DLD1 (cell line): ENCODE results near the gene ARID1A.

ENCODE experiments used
- in situ Hi-C: cut with HindIII; loops from 2 replicates; pipeline ENCODE4 v1.10.0; 2017; ENCODE audit warnings: low sequenced_read_pairs

The ARID1A gene

DNA sequence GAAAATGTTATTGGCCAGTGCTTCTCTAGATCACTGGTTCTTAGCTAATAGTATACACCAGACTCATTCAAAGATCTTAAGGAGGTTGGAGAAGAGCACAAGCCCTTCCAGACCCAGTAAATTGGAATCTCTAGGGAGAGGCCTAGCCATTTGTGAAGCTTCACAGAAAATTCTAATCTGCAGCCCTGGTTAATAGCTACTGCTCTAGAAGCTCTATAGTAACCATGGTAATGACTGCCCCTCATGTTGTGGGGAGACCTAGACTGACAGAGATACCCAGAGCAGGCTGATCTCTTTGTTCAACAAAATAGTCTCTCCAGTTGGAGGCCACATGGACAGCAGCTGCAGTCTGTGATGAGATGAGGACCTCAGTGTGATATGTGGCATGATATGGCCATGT is 31.7 kb downstream of the ARID1A start:
- in situ Hi-C loops: no loop called here

DNA sequence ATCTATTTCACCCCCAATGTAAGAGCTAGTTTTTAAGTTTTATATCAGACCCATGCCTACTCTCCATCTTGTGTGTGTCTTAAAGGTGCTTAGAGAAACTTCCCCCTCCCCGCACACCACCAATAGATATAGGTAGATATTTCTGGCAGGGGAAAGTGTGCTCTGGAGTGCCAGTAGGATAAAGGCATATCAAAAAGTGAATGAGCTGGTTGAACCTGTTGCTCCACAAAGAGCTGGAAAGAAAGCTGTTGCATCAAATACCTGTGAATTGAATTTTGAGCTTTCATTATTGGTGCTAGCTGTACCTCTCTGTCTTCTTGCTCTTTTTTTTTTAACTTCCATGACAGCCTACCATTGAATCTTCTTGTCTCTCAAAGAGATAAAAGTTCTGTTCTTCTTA is 32.8 kb downstream of the ARID1A start:
- in situ Hi-C loops: no loop called here

DNA sequence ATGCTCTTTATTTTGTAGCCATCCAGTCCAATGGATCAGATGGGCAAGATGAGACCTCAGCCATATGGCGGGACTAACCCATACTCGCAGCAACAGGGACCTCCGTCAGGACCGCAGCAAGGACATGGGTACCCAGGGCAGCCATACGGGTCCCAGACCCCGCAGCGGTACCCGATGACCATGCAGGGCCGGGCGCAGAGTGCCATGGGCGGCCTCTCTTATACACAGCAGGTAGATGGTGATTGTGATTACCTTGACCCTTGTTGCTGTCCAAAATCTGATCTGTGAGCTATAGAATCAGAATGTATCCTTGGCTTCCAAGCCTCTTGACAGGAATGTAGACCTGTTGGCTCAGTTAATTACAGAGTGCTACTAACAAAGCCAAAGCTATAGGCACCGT is 33.8 kb downstream of the ARID1A start:
- in situ Hi-C loops: no loop called here

DNA sequence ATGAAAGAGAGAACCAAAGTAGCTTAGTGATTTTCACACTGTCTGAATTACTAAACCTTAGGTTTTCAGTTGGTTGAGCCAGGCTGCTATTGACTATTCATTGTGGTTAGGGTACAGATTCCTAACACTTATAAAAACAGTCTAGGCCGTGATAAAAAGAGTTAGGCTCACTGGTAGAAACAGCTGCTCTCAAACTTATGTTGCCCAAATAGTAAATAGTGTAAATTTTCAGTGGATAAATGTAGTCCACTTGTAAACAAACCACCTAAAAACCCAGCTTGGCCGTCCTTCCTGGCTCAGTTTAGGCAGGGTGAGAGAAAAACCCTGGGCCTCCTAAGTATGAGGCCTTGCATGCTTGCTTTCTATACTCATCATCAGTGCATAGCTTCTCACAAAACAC is 34.9 kb downstream of the ARID1A start:
- in situ Hi-C loops: no loop called here

DNA sequence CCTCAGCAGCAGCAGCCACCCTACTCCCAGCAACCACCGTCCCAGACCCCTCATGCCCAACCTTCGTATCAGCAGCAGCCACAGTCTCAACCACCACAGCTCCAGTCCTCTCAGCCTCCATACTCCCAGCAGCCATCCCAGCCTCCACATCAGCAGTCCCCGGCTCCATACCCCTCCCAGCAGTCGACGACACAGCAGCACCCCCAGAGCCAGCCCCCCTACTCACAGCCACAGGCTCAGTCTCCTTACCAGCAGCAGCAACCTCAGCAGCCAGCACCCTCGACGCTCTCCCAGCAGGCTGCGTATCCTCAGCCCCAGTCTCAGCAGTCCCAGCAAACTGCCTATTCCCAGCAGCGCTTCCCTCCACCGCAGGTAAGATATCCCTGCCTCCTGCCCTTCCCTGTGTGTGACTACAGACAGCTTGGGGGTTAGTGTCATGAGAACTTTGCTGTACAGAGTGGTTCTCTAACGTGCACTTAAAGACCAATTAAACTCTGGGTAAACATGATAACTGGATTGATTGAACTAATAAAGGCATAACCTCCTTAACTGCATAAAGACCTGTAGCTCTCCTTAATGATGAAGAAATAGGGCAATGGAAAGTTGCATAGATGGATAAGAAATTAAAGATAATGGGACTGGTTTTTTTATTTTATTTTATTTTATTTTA is 35.6 kb downstream of the ARID1A start:
- in situ Hi-C loops: no loop called here

DNA sequence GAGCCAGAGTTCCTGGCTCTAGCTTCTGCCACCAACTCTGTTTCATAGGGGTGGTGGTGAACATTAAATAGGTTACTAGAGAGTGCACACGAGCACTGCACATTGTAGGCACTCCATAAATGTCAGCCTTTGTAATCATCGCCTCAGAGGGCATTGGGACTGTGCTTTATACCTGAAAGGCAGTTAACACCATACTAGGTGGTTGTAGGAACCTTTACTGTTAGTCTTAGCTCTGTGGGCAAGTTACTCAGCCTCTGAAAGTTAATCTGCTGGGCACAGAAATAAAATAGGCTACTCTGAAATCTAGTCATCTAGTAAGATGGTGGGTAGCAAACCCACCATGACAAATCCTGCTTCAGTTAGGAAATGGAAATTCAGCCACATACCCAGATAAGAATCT is 37.6 kb downstream of the ARID1A start:
- in situ Hi-C loops: no loop called here

DNA sequence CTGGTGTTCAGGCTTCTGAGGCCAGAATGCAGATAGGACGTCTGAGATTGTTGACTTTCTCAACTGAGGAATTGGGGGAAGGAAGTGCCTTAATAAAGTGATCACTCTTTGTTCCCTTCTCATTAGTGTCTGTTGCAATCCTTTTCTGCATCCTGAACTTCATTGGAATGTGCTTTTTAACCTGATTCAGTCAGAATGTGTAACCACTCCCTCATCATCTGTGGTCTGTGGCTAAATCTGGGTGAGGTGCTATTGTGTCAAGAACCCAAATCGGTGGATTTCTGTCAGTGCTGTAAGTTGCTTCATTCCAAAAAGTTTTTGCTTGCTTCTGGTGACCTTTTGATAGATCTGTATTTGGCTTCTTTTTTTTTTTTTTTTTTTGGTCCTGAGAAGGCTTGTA is 38.2 kb downstream of the ARID1A start:
- in situ Hi-C loops: no loop called here

DNA sequence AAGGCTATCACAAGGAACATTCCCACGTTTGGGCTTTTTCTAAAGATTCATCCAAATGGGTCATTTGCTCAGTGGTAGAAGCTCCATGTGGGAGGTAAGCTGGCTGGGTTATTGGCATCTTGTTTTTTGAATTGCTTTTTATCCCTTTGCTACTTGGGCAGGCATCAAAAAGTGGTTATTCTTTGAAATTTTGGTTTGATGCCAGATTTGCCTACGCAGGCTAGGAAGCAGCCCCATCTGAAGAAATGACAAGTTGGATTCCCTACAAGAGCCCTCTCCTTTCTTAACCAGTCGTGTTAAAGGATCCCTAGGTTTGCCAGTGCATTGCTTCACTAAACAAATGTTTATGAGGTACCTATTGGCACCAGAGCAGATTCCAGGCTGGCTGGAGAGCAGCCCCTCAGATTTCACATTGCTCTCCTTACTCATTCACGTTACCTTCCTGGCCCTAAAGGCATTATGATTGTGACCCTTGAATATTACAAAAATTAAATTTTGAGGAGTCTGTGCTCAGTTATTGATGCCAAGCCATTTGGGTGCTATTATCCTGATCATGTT is 38.8 kb downstream of the ARID1A start:
- in situ Hi-C loops: no loop called here

DNA sequence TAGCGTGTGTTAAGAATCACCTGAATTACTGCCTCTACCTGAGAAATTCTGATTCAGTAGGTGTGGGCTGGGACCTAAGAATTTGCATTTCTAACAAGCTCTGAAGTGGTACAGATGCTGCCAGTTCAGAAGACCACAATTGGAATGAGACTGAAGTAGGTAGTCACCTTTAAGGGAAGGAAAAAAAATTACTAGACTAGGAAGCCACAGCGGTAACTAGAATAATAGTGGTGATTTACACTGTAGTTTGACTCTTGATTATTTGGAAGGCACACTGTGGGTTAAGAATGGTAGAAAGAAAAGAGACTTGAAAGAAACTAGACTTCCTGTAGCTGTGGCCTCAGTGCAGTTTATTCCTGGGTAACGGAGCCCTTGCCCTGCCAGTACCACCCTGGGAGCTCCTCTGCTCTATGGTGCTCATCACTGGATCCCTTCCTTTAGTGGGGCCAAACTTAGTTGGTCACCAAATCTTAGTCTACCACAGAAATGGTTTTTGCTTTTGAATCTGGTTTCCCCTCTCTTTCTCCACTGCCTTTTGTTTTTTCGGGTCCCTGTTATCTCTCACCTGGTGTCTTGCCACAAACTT is 43.6 kb downstream of the ARID1A start:
- in situ Hi-C loops: no loop called here

DNA sequence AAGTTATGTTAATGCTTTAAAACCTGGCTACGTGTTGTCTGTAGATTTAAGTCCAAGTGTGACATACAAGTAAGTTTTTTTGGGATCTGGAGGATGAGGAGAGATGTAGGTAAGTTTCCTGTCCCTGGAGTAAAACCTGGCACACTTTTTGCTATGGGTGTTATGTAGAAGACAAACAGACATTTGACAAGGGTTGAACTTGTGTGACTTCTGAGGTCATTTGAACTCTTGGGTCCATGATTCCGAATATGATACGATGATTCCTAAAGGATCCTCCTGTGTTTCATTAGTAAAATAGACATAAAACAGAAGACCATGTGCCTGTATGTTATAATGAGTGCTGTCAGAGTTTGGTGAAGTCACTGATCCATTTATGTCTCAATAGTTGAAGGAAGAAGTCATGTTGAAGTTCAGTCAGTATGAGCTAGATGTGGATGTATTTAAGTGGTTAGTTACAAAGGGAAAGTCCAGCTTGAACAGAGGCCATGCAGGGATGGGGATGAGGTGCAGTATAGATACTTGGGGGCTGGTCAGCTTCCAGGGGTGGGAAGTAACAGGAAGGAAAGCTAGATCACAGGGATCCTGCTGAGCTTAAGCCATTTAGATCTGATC is 44.3 kb downstream of the ARID1A start:
- in situ Hi-C loops: no loop called here

DNA sequence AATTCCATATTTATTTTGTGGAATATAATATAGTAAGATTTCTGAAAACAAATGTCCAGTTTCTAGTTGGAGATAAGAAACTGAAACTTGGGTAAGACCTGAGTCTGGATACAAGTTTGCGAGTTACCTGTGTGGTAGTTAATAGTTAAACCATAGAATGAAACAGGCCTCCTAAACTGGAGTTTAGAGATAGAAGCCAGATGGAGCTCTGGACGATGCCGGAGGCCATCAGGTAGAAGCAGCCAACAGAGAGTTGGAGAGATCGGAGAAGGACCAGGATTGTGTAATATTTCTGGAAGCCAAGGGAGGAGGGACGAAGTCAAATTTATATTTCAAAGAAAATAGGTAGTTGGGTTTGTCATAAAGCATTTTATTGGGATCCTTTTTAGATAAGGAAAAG is 45.1 kb downstream of the ARID1A start:
- in situ Hi-C loops: no loop called here

DNA sequence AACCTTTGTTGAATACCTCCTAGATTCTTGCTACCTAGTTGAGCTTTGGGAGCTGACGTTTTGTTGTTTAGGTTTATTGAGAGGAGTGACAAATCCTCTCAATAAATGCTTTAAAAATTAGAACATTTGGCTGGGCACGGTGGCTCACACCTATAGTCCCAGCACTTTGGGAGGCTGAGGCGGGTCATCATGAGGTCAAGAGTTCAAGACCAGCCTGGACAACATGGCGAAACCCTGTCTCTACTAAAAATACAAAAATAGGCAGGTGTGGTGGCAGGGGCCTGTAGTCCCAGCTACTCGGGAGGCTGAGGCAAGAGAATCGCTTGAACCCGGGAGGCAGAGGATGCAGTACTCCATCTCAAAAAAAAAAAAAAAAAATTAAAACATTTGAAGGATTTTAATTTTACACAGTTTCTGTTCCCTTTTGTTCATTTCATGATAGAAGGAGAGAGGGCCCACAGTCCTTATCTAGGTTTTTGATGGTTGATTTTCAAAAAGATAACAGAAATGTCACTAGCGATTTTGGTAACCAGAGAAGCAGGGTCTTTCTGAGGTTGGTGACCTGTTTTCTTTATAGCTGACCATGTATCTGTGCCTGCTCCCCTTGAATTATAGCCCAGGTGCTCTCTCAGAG is 47.7 kb downstream of the ARID1A start:
- in situ Hi-C loops: no loop called here

DNA sequence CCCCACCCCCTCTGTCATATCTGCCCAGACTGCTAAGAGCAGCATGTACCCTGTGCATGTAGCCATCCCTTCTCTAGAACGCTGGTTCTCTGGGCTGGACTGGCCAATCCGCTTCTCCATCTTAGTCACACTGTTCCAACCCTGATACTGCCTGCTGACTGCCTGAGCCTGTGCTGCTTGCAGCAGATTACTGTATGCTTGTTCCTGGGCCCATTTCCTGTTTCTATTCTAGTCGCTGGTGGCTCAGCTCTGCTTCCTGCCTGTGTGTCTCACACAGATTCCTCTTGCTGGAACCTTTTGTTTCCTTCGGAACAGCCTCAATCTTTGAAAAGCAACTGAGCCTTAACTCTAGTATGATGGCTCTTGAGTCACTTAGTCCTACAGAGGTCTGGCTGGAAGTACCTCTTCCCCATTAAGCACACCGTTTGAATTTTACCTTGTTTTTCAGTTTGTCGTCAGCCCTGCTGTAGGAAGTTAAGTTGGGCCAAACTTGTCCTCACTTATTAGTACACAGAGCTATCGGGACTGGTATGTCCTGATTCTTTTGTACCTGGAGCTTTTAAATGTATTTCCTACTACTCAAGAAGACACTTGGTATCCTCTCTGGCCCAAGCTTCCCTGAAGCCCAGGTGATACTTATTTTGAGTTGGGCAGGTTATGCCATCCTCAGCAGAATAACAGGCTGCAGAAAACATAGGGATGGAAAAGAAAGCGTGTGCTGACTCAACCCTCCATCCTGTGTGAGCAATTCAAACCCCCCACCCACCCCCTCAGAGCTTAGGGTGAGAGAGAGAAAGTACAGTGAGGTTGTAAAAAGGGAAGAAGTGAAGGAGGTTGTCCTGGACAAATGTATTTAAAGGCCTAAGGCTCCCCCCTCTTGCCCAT is 48.5 kb downstream of the ARID1A start:
- in situ Hi-C loops: no loop called here

DNA sequence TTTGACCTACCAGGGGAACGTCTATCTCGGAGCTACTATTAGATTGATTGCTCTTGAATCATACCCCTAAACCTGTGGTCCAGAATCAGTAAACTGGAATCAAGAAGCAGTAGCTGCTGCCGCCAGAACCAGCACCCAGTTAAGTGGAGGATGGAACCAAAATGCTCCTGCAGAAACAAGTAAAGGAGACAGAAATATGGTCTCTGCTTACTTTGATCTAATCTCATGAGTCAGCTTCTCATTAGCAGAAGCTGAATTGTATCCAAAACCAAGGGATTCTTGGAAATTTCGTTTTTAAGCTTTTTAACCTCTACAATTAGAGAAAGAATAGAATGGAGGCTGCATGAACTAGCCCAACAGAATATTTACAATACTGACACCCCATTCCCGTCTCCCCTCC is 49.4 kb downstream of the ARID1A start:
- in situ Hi-C loops: no loop called here

DNA sequence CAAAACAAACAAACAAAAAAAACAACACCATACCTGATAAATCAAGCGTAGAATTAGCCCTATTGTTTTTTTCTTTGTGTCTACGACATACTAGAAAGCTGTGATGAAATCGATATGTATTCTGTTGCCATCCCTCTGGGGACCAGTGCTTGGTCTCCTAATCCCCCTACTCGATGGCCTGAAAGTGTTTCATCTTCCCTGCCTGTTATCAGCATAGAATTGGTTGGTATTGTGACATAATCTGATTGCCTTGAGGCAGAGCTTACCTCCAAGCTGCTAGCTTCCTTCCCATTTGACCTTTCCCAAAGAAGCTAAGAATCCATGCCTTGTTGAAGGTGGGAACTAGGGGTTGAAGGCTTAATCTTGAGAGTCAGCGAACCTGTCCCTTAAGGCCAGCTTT is 51.2 kb downstream of the ARID1A start:
- in situ Hi-C loops: no loop called here

DNA sequence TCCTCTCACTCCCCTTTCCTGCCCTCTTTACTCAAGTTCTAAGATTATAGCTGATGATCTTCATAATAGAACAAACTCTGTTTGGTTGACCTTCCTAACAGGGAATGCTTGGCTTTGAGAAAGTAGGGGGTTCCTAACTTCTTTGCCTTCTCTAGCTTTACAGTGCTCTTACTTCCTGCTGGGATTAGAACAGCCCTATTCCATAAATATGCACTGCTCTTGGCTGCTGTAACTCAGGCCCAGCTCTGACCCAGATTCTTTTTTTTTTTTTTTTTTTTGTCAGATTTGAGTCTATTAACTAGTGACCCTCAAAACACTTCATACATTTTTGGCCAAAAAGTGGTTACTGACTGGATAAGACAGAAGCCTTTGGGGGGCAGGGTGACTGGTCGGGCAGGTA is 52.5 kb downstream of the ARID1A start:
- in situ Hi-C loops: no loop called here

DNA sequence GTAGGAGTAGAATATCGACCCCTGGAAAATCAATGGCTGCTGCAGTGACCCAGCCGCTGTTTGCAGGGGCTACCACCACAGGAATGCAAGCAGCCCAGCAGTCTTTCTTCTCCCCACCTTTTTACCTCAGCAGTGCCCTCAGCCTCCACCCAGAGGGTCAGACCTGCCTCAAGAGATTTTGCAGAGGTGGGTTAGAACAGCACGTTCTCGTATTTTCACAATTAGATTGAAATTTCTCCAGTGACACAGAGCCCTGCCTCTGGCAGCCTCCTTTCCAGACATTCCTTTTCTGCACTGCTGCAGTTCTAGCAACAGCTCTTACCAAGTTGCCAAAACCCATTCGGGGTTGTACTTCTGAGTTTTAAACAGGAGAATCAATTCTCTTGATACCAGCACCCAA is 53.6 kb downstream of the ARID1A start:
- in situ Hi-C loops: no loop called here

DNA sequence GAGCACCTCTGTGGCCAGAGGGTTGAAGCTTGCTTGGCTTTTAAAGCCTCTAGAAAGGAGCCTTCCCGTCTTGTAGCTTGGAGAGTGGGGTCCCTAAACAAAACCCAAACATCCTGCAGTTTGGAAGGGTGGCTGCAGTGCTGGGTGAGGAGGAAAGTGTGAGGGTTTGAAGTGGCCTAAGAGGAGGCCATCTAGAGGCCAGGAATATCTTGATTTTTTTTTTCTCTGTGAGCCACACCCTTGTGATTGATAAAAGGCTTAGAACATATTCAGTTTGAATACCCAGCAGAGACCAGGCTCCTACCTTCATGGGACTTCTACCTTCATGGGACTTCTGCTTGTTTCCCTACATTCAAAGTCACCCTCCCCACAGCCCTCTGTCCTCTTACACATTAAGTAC is 54.6 kb downstream of the ARID1A start:
- in situ Hi-C loops: no loop called here

DNA sequence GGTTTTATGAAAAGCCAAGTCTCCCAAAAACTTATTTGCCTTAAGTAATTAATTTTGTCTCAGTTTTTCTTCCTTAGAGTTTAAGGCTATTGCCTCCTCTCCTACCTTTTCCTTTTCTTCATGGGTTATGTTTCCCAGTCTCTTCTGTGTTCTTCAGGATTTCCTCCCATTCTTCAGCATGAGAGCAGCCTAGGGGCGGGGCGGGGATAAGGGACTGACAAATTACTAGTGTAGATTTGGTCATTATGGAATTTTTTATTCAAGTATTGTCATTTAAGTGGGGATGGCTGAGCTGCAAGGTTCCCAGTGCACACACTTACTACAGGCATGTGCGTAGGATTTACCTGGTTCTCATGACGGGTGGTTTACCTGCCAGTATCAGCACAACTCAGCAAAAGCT is 56.7 kb downstream of the ARID1A start:
- in situ Hi-C loops: no loop called here

DNA sequence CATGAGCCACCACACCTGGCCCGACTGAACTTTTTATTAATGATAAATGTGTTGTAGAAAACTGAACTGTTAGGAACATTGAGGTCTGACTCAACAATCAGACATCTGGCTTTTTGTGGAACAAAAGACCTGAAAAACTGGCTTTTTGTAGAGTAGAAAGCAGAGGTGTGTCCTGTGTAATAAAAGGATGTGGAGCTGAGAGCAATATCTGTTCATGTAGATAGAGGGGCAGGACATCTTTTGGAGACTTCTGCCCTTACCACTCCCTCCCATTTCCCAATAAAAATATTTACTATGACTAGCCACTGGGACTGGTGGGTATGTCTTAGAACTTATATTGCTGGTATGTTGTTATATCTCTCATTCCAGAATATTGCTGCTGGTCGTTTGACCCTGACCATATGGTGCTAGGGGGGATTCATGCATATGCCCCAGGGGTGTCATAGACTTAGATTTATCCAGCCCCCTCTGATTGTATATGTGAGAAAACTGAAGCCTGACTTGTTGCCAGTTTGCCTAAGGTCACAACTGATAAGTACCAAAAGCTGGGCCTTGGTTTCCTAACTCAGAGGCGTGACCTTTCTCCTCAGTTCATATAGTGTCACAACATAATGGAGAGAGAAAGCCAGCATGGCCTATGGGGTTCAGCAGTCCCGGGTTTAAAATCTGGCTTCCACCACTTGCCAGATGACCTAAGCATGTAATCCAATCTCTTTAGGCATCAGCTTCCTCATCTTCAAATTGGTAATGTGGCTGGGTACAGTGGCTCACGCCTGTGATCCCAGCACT is 58.5 kb downstream of the ARID1A start:
- in situ Hi-C loops: no loop called here
